Osteoblast (primary cell): ENCODE data around the gene MED17. TPM values are rescaled to one million over a fixed set of nuclear protein-coding genes. Genes with fewer than 3 reads are reported as not detected.
A peak's percentile ranks its signal among the peaks of the same experiment; 100 is the strongest.

ENCODE experiments used
- DNase-seq: peaks from one replicate; pipeline ENCODE4 v3.0.0; 2011; ENCODE audit warnings: low spot score, mixed read lengths; ENCODE audit not compliant: insufficient read length; ENCODE audit errors: missing footprints
- H2AFZ ChIP-seq: 2 replicates; pipeline ENCODE4 v1.6.0; 2011; ENCODE audit warnings: mild to moderate bottlenecking, low read length
- H3K27ac ChIP-seq: 2 replicates; pipeline ENCODE4 v1.5.1; 2011; ENCODE audit warnings: mild to moderate bottlenecking, low read depth, low read length, moderate library complexity
- H3K27me3 ChIP-seq: 2 replicates; pipeline ENCODE4 v1.6.0; 2012; ENCODE audit warnings: mild to moderate bottlenecking, control low read depth, inconsistent platforms, low read length, moderate library complexity; ENCODE audit not compliant: insufficient read depth
- H3K36me3 ChIP-seq: 2 replicates; pipeline ENCODE4 v1.5.1; 2011; ENCODE audit warnings: mild to moderate bottlenecking, low read length, control low read depth, moderate library complexity; ENCODE audit not compliant: insufficient read depth
- H3K4me1 ChIP-seq: 2 replicates; pipeline ENCODE4 v1.5.1; 2011; ENCODE audit warnings: mild to moderate bottlenecking, low read length, control low read depth, moderate library complexity; ENCODE audit not compliant: insufficient read depth
- H3K4me2 ChIP-seq: 2 replicates; pipeline ENCODE4 v1.6.0; 2011; ENCODE audit warnings: mild to moderate bottlenecking, low read length; ENCODE audit not compliant: insufficient read depth
- H3K4me3 ChIP-seq: fragments of 200-600 bp; sonication (generic); 3 replicates; pipeline ENCODE4 v1.5.1; 2012; ENCODE audit warnings: mild to moderate bottlenecking, low read length, inconsistent platforms; ENCODE audit not compliant: insufficient read depth
- H3K79me2 ChIP-seq: 2 replicates; pipeline ENCODE4 v1.6.0; 2012; ENCODE audit warnings: mild to moderate bottlenecking, low read length, control low read depth, inconsistent platforms; ENCODE audit not compliant: insufficient read depth
- H3K9me3 ChIP-seq: 2 replicates; pipeline ENCODE4 v1.5.1; 2011; ENCODE audit warnings: low read depth, low read length, control low read depth
- H4K20me1 ChIP-seq: 2 replicates; pipeline ENCODE4 v1.6.0; 2012; ENCODE audit warnings: mild to moderate bottlenecking, low read length, control low read depth; ENCODE audit not compliant: insufficient read depth
- CTCF ChIP-seq: IDR thresholded peaks from 2 replicates; pipeline ENCODE4 v1.5.1; 2011; ENCODE audit warnings: mild to moderate bottlenecking, low read depth, low read length, moderate library complexity; ENCODE audit errors: extremely low read depth
- total RNA-seq: library from RNA; depleted of rRNA; stranded (reverse); fragments of >200 nt; gene quantifications from 2 replicates; pipeline ENCODE4 v1.2.3, GENCODE V29; 2012

Gene MED17
- total RNA-seq, 1 donor, result 32.6 TPM

- H3K27ac ChIP-seq, result no peak overlapping the region
- DNase-seq, result no peak
These were observed 8.8 kb upstream of the MED17 start for GRCh38 chr11:93775289-93775688.

DNA sequence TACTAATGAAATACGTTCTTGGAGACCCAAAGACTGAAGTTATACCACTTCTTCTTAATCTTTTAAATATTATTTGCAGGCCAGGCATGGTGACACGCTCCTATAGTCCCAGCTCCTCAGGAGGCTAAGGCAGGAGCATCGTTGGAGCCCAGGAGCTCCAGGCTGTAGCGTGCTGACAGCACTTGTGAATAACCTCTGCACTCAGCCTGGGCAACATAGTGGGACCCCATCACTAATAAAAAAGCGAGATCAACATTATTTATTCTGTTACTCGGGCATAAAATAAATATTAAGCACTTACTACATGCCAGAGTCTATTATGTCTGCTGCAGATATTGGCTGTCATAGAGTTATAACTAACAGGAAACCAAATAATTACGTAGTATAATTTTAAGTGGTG lies 720 bp upstream of the MED17 start:
- DNase-seq, result no peak
- Histone ChIP-seq H3K9me3 (no peaks in the 10 kb centered on the region), H2AFZ (peak overlapping the region; percentile 97), H3K27me3 (no peaks in the 10 kb centered on the region), H3K4me1 (peaks cover 21% of the 10 kb centered on the region), H4K20me1 (peaks cover 30% of the 10 kb centered on the region), H3K4me2 (peak overlapping the region; percentile 92), H3K36me3 (no peaks in the 10 kb centered on the region), H3K4me3 (peak overlapping the region; percentile 100), H3K79me2 (peaks cover 42% of the 10 kb centered on the region), H3K27ac (no peak overlapping the region)
- TF ChIP-seq CTCF, result no peak

More at GRCh38 chr11:93775289-93775688, 8.8 kb upstream of the MED17 start:
- Histone ChIP-seq H2AFZ (no peak overlapping the region), H3K4me3 (no peak overlapping the region), H3K4me2 (no peak overlapping the region), H3K27me3 (no peaks in the 10 kb centered on the region), H3K9me3 (no peaks in the 10 kb centered on the region), H4K20me1 (no peaks in the 10 kb centered on the region), H3K36me3 (no peaks in the 10 kb centered on the region), H3K4me1 (no peaks in the 10 kb centered on the region), H3K79me2 (no peaks in the 10 kb centered on the region)
- TF ChIP-seq CTCF, result peak; percentile 37

GRCh38 chr11:93783765-93784144 lies 327 bp upstream of the MED17 start:
- Histone ChIP-seq H4K20me1 (peaks cover 31% of the 10 kb centered on the region), H3K4me1 (peaks cover 21% of the 10 kb centered on the region), H3K27me3 (no peaks in the 10 kb centered on the region), H3K4me2 (peak overlapping the region; percentile 92), H3K27ac (peak overlapping the region; percentile 95), H3K79me2 (peaks cover 45% of the 10 kb centered on the region), H3K9me3 (no peaks in the 10 kb centered on the region), H3K36me3 (peaks cover 3% of the 10 kb centered on the region), H3K4me3 (peak overlapping the region; percentile 100), H2AFZ (peak overlapping the region; percentile 97)
- DNase-seq, result no peak
- no peak for TF ChIP-seq CTCF

GRCh38 chr11:93784935-93785360 lies 866 bp downstream of the MED17 start:
- Histone ChIP-seq H3K27me3 (no peaks in the 10 kb centered on the region), H3K36me3 (peaks cover 14% of the 10 kb centered on the region), H2AFZ (peak overlapping the region; percentile 97), H3K4me3 (peak overlapping the region; percentile 100), H3K9me3 (no peaks in the 10 kb centered on the region), H4K20me1 (peaks cover 42% of the 10 kb centered on the region), H3K79me2 (peaks cover 57% of the 10 kb centered on the region), H3K4me1 (peaks cover 21% of the 10 kb centered on the region), H3K27ac (peak overlapping the region; percentile 95), H3K4me2 (peak overlapping the region; percentile 92)
- DNase-seq, result peak; percentile 53
- TF ChIP-seq CTCF, result no peak
